Natural killer cell (primary cell): ENCODE results near the gene RIPOR2. TPM values are rescaled to one million over a fixed set of nuclear protein-coding genes. Genes with fewer than 3 reads are reported as not detected.
"Not testable (repeated sequence)": the region's sequence is repeated elsewhere in the genome, so short reads cannot be mapped to it uniquely, and the experiment has no call there.

ENCODE experiments used
- ATAC-seq, 3 donors: fragments of 150-1000 bp in 2 of 3; fragments of 200-7000 bp in 1 of 3; cut with Tn5 transposase; 1 replicate in 1 of 3; 2 replicates in 2 of 3; pipeline ENCODE4 v1.10.0; 2021; ENCODE audit warnings: mild to moderate bottlenecking in 2 of 3, moderate library complexity in 2 of 3
- DNase-seq, 2 donors: peaks; one replicate each; pipeline versions ENCODE4 v3.0.0 to v3.0.0-alpha.2; 2013 to 2021; ENCODE audit warnings: mixed read lengths in 1 of 2
- H3K27ac ChIP-seq: one replicate; pipeline ENCODE4 v1.5.1; 2013; ENCODE audit warnings: mild to moderate bottlenecking, low read length
- H3K27me3 ChIP-seq: one replicate; pipeline ENCODE4 v1.6.1; 2013; ENCODE audit warnings: low read length; ENCODE audit not compliant: control insufficient read depth, insufficient read depth
- H3K36me3 ChIP-seq: one replicate; pipeline ENCODE4 v1.6.1; 2013; ENCODE audit warnings: low read length; ENCODE audit not compliant: control insufficient read depth, insufficient read depth
- H3K4me1 ChIP-seq: one replicate; pipeline ENCODE4 v1.6.1; 2013; ENCODE audit warnings: low read length; ENCODE audit not compliant: control insufficient read depth, insufficient read depth
- H3K4me3 ChIP-seq: one replicate; pipeline ENCODE4 v1.5.1; 2013; ENCODE audit warnings: low read length
- H3K9me3 ChIP-seq: one replicate; pipeline ENCODE4 v1.6.1; 2013; ENCODE audit warnings: low read length; ENCODE audit not compliant: control insufficient read depth, insufficient read depth
- H3K27ac Mint-ChIP-seq, 2 donors: one replicate each; pipeline ENCODE4 v1.8.0; 2022; ENCODE audit warnings: mild to moderate bottlenecking in 2 of 2, mixed read lengths in 2 of 2, moderate library complexity in 1 of 2
- H3K27me3 Mint-ChIP-seq, 2 donors: one replicate each; pipeline ENCODE4 v1.8.0; 2022; ENCODE audit warnings: low read depth in 2 of 2, mixed read lengths in 2 of 2
- H3K36me3 Mint-ChIP-seq: one replicate; pipeline ENCODE4 v1.8.0; 2022; ENCODE audit warnings: mixed read lengths
- H3K4me1 Mint-ChIP-seq, 2 donors: one replicate each; pipeline ENCODE4 v1.8.0; 2022; ENCODE audit warnings: mixed read lengths in 2 of 2
- H3K4me3 Mint-ChIP-seq: one replicate; pipeline ENCODE4 v1.8.0; 2022; ENCODE audit warnings: mild to moderate bottlenecking, moderate library complexity, mixed read lengths
- H3K9me3 Mint-ChIP-seq, 2 donors: one replicate each; pipeline ENCODE4 v1.8.0; 2022; ENCODE audit warnings: mixed read lengths in 2 of 2
- WGBS: methylation state at CpG from one replicate; pipeline ENCODE4 v1.1.7; 2013; ENCODE audit warnings: missing lambda C conversion rate; ENCODE audit not compliant: insufficient coverage; 5-methylcytosine and 5-hydroxymethylcytosine counted together
- intact Hi-C: fragments of 100-400 bp; cut with micrococcal nuclease; formaldehyde crosslinking; loops from one replicate; pipeline ENCODE4 v1.14.2; 2022
- total RNA-seq, 4 donors: library from RNA; stranded (reverse); fragments of 120-200 nt in 1 of 4; gene quantifications; one replicate each; pipeline versions ENCODE4 v1.2.3 to v1.2.4, GENCODE V29; 2013 to 2022
- TF ChIP-seq, protein P1 (sequence below): fragments of 200-600 bp; IDR thresholded peaks from one replicate; pipeline ENCODE4 v1.8.0; 2022; ENCODE audit warnings: antibody characterized with exemption

RIPOR2 gene
- total RNA-seq, 3 donors from 2014 or later (not counting 1 experiment from before 2014, with no cell fraction given) = 234 to 312 (median 299) TPM

DNA sequence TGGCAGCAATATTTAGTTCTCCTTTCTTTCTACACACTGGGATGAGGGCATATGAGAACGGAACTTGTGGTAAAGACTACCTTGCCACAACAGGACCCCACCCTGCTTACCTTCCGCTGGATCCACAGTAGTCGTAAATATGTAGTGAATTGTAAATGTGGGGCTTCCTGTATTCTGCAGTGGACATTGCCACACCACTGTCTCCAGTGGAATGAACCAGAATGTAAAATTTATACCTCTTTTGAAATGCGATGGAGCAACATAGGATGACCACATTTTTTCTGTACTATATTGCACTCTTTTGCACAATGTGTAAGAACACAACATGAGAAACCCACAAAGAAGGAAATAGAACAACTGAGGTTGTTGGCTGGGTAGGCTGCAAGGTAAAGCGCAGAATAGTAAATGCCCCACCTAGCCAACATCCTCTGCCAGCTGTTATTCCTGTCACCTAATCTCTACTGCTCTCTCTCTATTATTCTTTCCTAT, 16.1 kb upstream of the RIPOR2 start:
- Histone ChIP-seq H3K9me3 (no peaks in the 10 kb centered on the region), H3K4me3 (peak overlapping the region; percentile 4), H3K4me1 (peaks cover 68% of the 10 kb centered on the region), H3K36me3 (no peaks in the 10 kb centered on the region), H3K27ac (peak overlapping the region; percentile 80), H3K27me3 (no peaks in the 10 kb centered on the region)
- ATAC-seq (peak; percentile 32 to 87 (median 57)), DNase-seq (peak in 1 of 2 donors; percentile 78)
- TF ChIP-seq, protein P1, sequence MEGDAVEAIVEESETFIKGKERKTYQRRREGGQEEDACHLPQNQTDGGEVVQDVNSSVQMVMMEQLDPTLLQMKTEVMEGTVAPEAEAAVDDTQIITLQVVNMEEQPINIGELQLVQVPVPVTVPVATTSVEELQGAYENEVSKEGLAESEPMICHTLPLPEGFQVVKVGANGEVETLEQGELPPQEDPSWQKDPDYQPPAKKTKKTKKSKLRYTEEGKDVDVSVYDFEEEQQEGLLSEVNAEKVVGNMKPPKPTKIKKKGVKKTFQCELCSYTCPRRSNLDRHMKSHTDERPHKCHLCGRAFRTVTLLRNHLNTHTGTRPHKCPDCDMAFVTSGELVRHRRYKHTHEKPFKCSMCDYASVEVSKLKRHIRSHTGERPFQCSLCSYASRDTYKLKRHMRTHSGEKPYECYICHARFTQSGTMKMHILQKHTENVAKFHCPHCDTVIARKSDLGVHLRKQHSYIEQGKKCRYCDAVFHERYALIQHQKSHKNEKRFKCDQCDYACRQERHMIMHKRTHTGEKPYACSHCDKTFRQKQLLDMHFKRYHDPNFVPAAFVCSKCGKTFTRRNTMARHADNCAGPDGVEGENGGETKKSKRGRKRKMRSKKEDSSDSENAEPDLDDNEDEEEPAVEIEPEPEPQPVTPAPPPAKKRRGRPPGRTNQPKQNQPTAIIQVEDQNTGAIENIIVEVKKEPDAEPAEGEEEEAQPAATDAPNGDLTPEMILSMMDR = no peak
- peaks cover 4% of the 10 kb centered on the region for H3K36me3 Mint-ChIP-seq
- no peaks in the 10 kb centered on the region for H3K27me3 Mint-ChIP-seq
- no peaks in the 10 kb centered on the region for H3K9me3 Mint-ChIP-seq
- intact Hi-C loops = loop anchor here (2.0 to 5.0 kb wide), 3 partner anchors 17 to 55 kb away; no protein-coding TSS in a partner anchor
- 0% methylated on average over 2 of the region's 5 CpGs for WGBS
- peak overlapping the region; percentile 83 for H3K4me3 Mint-ChIP-seq
- peaks cover 91 to 92% of the 10 kb centered on the region in 2 donors for H3K4me1 Mint-ChIP-seq
- H3K27ac Mint-ChIP-seq = peak overlapping the region; percentile 94

DNA sequence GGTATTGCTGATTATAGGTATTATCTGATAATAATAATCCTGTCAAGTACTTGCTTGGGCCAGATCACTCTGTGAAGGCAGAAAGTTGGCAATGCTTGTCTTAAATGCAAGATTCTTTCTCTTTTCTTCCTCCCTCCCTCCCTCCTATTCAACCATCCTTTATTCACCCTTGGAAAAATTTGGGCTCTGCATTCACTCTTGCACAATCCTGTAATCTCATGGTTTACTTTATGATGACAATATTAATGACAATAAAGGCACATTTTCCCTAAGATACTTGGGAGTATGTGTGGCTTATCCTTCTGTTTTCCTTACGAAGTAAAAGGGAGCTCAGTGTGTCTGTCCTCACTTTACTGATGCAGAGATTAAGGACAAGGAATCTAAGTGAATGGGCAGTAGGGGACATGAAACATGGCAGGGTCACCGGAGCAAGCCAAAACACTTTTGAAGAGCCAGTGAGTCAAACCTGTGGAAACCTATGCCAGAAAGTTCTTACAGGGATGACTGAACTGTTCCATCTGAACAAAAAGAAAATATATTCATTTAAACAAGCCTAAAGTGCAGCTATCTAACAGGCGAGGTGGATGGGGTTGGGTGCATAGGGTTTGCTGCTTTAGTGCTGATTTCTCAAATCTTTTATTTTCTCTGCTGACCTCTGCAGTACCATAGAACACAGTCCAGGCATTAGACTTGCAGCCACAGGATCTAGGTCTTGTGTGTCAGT, 14.6 kb upstream of the RIPOR2 start:
- Mint-ChIP-seq H3K9me3 (no peaks in the 10 kb centered on the region), H3K27ac (peak overlapping the region; percentile 94), H3K4me3 (peak overlapping the region; percentile 83), H3K27me3 (no peaks in the 10 kb centered on the region), H3K4me1 (peaks cover 87% of the 10 kb centered on the region in 2 donors), H3K36me3 (peaks cover 8% of the 10 kb centered on the region)
- no peak for DNase-seq
- Histone ChIP-seq H3K4me1 (peaks cover 76% of the 10 kb centered on the region), H3K27ac (peak overlapping the region; percentile 80), H3K36me3 (no peaks in the 10 kb centered on the region), H3K4me3 (no peak overlapping the region), H3K9me3 (no peaks in the 10 kb centered on the region), H3K27me3 (no peaks in the 10 kb centered on the region)
- no peak for ATAC-seq
- intact Hi-C loops = loop anchor here (2.0 to 5.0 kb wide), 3 partner anchors 18 to 57 kb away; no protein-coding TSS in a partner anchor
- TF ChIP-seq, protein P1 = no peak
- WGBS = 93% methylated on average over 2 of the region's 3 CpGs

DNA sequence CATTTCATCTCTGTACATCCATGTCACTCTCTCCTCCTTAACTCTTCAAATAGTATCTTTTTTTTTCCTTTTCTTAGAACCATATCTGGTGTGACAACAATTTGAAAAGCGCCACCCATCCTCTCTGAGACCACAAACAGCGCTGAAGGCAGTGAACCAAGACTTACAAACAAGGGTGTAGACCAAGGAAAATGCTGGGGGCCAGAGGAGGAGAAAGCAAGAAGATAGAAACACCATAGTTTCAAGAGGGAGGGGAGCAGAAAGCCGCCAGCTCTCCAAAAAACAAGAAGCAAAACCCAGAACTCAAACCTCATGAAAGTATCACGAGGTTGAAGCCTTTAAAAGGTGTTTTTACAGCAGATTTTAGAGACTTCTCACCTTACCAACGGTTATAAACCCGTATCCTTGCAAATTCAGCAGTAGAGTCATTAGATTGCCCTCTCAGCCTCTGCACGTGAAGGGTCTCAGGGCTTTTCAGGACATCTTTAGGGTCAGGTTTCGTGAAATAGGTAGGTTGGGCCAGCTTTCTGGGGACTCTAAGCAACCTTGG, 13.3 kb upstream of the RIPOR2 start:
- Mint-ChIP-seq H3K36me3 (peaks cover 21% of the 10 kb centered on the region), H3K27ac (peak overlapping the region; percentile 94), H3K27me3 (no peaks in the 10 kb centered on the region), H3K4me3 (peak overlapping the region; percentile 83), H3K4me1 (peaks cover 76 to 84% of the 10 kb centered on the region in 2 donors), H3K9me3 (peaks cover 2 to 7% of the 10 kb centered on the region in 2 donors)
- intact Hi-C loops = loop anchor here (1.0 kb wide), 1 partner anchor 13 kb away; no protein-coding TSS in a partner anchor
- Histone ChIP-seq H3K4me1 (peaks cover 68% of the 10 kb centered on the region), H3K27ac (peak overlapping the region; percentile 80), H3K9me3 (no peaks in the 10 kb centered on the region), H3K27me3 (no peaks in the 10 kb centered on the region), H3K4me3 (no peak overlapping the region), H3K36me3 (peaks cover 4% of the 10 kb centered on the region)
- ATAC-seq = peak; percentile 53 to 68 (median 67)
- 9% methylated on average over 8 of the region's 8 CpGs for WGBS
- TF ChIP-seq, protein P1 = no peak
- peak in 1 of 2 donors; percentile 81 for DNase-seq

DNA sequence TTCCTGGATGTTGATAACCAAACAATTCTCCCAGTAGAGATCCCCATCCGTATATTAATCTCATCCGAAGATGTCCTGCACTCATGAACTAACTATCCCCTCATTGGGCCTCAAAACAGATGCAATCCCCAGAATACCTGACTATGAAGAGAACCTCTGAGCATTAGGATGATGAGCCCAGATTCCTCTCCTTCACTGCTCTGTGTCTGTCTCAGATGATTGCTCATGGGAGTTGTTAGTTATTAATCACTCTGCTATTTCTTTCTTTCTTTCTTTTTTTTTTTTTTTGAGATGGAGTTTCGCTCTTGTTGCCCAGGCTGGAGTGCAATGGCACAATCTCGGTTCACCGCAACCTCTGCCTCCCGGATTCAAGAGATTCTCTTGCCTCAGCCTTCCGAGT, 12.5 kb upstream of the RIPOR2 start:
- H3K27ac ChIP-seq = peak overlapping the region; percentile 80
- intact Hi-C loops = not testable (repeated sequence)

More for the DNA sequence above, 12.5 kb upstream of the RIPOR2 start:
- peaks cover 27% of the 10 kb centered on the region for H3K36me3 Mint-ChIP-seq
- H3K9me3 Mint-ChIP-seq, H3K27me3 Mint-ChIP-seq, H3K9me3 ChIP-seq, ATAC-seq, DNase-seq, H3K36me3 ChIP-seq, H3K4me3 ChIP-seq, H3K27me3 ChIP-seq: not testable (repeated sequence)
- WGBS = 95% methylated on average over 5 of the region's 7 CpGs
- peaks cover 74 to 77% of the 10 kb centered on the region in 2 donors for H3K4me1 Mint-ChIP-seq
- peak overlapping the region; percentile 94 for H3K27ac Mint-ChIP-seq
- peak overlapping the region; percentile 83 for H3K4me3 Mint-ChIP-seq
- H3K4me1 ChIP-seq = peaks cover 61% of the 10 kb centered on the region
